Kidney epithelial cell (primary cell): ENCODE measurements around the gene CDH13. TPM values are rescaled to one million over a fixed set of nuclear protein-coding genes. Genes with fewer than 3 reads are reported as not detected.

Experiments used
- DNase-seq: peaks from one replicate; pipeline ENCODE4 v3.0.0-alpha.2; 2010; ENCODE audit warnings: low read depth
- H3K27me3 ChIP-seq: 2 replicates; pipeline ENCODE4 v1.6.0; 2011; ENCODE audit warnings: low read length; ENCODE audit not compliant: control insufficient read depth, insufficient read depth
- H3K36me3 ChIP-seq: 2 replicates; pipeline ENCODE4 v1.5.1; 2011; ENCODE audit warnings: low read length; ENCODE audit not compliant: control insufficient read depth, insufficient read depth
- H3K4me3 ChIP-seq: 2 replicates; pipeline ENCODE4 v1.5.1; 2011; ENCODE audit warnings: low read depth, mild to moderate bottlenecking, control low read depth, low read length
- CTCF ChIP-seq: IDR thresholded peaks from 2 replicates; pipeline ENCODE4 v1.5.1; 2011; ENCODE audit warnings: mild to moderate bottlenecking, moderate library complexity, low read length, control low read depth, inconsistent platforms; ENCODE audit not compliant: insufficient read depth, poor library complexity, severe bottlenecking
- total RNA-seq: library from RNA; depleted of rRNA; stranded (reverse); fragments of >200 nt; gene quantifications from 2 replicates; pipeline ENCODE4 v1.2.3, GENCODE V29; 2015

Gene CDH13
- total RNA-seq, 1 donor from 2014 or later, result 32.8 TPM

- no peak for DNase-seq
- no peak for TF ChIP-seq CTCF
- no peak overlapping the region for H3K4me3 ChIP-seq
- no peaks in the 10 kb centered on the region for H3K36me3 ChIP-seq
- H3K27me3 ChIP-seq, result no peaks in the 10 kb centered on the region
Observed at GRCh38 chr16:82703161-82703560, 76.4 kb downstream of the CDH13 start.

DNA sequence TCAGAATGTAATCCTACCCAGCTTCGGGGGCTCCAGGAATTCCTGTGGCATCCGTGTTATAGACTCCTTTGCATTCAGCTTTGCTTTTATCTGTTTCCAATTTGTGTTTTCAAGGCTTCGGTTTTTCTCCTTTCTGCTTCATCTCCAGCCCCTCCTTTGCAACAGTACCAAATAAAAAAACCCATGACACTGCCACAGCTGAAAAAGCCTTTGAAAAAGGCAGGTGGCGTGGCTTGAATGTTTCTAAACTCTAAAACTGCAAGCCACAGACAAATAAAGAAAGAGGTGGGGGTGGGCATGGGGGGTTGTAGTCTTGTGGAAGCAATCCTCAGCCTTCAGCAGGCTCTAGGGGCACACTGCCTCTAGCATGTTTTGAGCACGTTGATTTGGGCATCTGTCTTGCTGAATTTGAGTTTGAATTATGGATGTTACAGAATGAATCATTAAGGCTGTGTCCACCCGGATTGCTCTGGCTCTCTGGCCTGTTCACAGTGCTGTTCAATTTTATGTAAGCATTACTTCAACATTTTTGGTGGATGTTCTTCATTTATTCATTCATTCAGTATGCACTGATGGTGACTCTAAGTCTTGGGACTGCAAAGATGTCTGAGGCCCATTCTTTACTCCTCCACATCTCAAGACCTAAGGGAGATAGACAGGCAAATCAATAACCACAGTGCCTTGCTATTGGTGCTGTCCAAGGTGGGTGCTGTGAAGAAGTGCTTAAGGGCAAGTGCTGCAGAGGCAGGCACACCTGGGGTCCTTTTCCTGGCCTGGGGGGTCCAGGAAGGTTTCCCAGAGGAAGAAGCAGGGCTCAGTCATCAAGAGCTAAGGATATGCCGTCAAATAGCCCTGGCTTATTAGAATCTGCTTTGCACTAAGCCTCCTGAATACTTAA, 77.4 kb downstream of the CDH13 start:
- TF ChIP-seq CTCF, result no peak
- no peak for DNase-seq
- no peak overlapping the region for H3K4me3 ChIP-seq
- no peaks in the 10 kb centered on the region for H3K36me3 ChIP-seq
- no peaks in the 10 kb centered on the region for H3K27me3 ChIP-seq

GRCh38 chr16:82709987-82710386, 83.2 kb downstream of the CDH13 start:
- no peaks in the 10 kb centered on the region for H3K36me3 ChIP-seq
- no peak for TF ChIP-seq CTCF
- no peak for DNase-seq
- no peaks in the 10 kb centered on the region for H3K27me3 ChIP-seq
- no peak overlapping the region for H3K4me3 ChIP-seq

- no peaks in the 10 kb centered on the region for H3K36me3 ChIP-seq
- no peak for DNase-seq
- no peak for TF ChIP-seq CTCF
Observed at GRCh38 chr16:82713778-82714177, 87.0 kb downstream of the CDH13 start.

DNA sequence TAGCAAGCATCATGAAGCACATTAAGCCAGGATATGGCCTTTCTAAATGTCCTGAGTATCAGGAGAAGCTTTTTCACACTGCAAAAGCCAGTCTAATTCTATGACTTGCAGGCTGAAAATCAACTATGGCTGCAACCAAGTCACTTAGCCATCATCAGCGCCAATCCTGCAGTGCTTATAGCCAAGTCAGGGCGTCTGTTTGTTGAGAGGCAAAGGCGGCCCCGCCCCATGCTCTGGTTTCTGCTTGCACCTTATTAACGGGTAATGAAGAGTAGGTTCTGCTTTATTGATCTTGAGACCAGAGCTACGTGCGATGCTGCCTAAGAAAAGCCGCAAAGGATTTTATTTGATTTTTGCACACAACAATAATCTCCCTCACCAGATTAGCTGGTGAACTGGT, 88.4 kb downstream of the CDH13 start:
- H3K36me3 ChIP-seq, result no peaks in the 10 kb centered on the region

More at GRCh38 chr16:82713778-82714177, 87.0 kb downstream of the CDH13 start:
- H3K27me3 ChIP-seq, result no peaks in the 10 kb centered on the region
- no peak overlapping the region for H3K4me3 ChIP-seq

More for the DNA sequence above, 88.4 kb downstream of the CDH13 start:
- no peak for TF ChIP-seq CTCF
- Histone ChIP-seq H3K27me3 (no peaks in the 10 kb centered on the region), H3K4me3 (no peak overlapping the region)
- no peak for DNase-seq
